ENCODE results near the gene ZNF180. TPM values are rescaled to one million over a fixed set of nuclear protein-coding genes. Genes with fewer than 3 reads are reported as not detected.

ZNF180 gene
- total RNA-seq, 2 experiments from 2014 or later, result 7.6 to 9.4 TPM

GRCh38 chr19:44525721-44526430, 25.6 kb upstream of the ZNF180 start:
- H3K4me3 ChIP-seq (ENCODE audit: low read length), result no peak overlapping the region
- intact Hi-C loops (cut with DNase I, micrococcal nuclease), result no loop called here
- ATAC-seq (ENCODE audit: poor library complexity) (no peak), DNase-seq (no peak)
- ChIA-PET POLR2A (no interaction called here), CTCF (no interaction called here)
- H3K36me3 ChIP-seq (ENCODE audit: insufficient read depth, low read length), result no peaks in the 10 kb centered on the region
- TF ChIP-seq, protein P1, sequence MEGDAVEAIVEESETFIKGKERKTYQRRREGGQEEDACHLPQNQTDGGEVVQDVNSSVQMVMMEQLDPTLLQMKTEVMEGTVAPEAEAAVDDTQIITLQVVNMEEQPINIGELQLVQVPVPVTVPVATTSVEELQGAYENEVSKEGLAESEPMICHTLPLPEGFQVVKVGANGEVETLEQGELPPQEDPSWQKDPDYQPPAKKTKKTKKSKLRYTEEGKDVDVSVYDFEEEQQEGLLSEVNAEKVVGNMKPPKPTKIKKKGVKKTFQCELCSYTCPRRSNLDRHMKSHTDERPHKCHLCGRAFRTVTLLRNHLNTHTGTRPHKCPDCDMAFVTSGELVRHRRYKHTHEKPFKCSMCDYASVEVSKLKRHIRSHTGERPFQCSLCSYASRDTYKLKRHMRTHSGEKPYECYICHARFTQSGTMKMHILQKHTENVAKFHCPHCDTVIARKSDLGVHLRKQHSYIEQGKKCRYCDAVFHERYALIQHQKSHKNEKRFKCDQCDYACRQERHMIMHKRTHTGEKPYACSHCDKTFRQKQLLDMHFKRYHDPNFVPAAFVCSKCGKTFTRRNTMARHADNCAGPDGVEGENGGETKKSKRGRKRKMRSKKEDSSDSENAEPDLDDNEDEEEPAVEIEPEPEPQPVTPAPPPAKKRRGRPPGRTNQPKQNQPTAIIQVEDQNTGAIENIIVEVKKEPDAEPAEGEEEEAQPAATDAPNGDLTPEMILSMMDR (IDR thresholded peaks at IDR 0.05), result no peak
- Mint-ChIP-seq H3K36me3 (ENCODE audit: low read depth) (no peaks in the 10 kb centered on the region), H3K4me3 (no peak overlapping the region), H3K27ac (no peak overlapping the region), H3K9me3 (peaks cover 5% of the 10 kb centered on the region), H3K4me1 (ENCODE audit: low read depth) (no peaks in the 10 kb centered on the region), H3K27me3 (no peaks in the 10 kb centered on the region)
- H3K27ac ChIP-seq (ENCODE audit: low read depth in 1 of 2, low read length in 2 of 2), result no peak overlapping the region
- peaks cover 0 to 61% of the 10 kb centered on the region in 2 experiments for H3K9me3 ChIP-seq (ENCODE audit: control insufficient read depth in 1 of 2, insufficient read depth in 1 of 2, low read length in 2 of 2)
- peaks cover 0 to 12% of the 10 kb centered on the region in 2 experiments for H3K27me3 ChIP-seq (ENCODE audit: control insufficient read depth in 1 of 2, insufficient read depth in 2 of 2, low read length in 2 of 2)
- H3K4me1 ChIP-seq (ENCODE audit: insufficient read depth, low read length), result no peaks in the 10 kb centered on the region

GRCh38 chr19:44521370-44521769, 21.0 kb upstream of the ZNF180 start:
- H3K36me3 Mint-ChIP-seq (ENCODE audit: low read depth), result no peaks in the 10 kb centered on the region
- ChIA-PET CTCF (no interaction called here), POLR2A (no interaction called here)
- H3K27me3 ChIP-seq (ENCODE audit: control insufficient read depth in 1 of 2, insufficient read depth in 2 of 2, low read length in 2 of 2), result peaks cover 0 to 4% of the 10 kb centered on the region in 2 experiments
- no peaks in the 10 kb centered on the region for H3K36me3 ChIP-seq (ENCODE audit: insufficient read depth, low read length)
- no peak for ATAC-seq (ENCODE audit: poor library complexity)
- H3K4me1 ChIP-seq (ENCODE audit: insufficient read depth, low read length), result no peaks in the 10 kb centered on the region
- H3K4me1 Mint-ChIP-seq (ENCODE audit: low read depth), result no peaks in the 10 kb centered on the region
- H3K4me3 Mint-ChIP-seq, result no peak overlapping the region
- DNase-seq, result no peak
- no peak overlapping the region for H3K4me3 ChIP-seq (ENCODE audit: low read length)
- no peaks in the 10 kb centered on the region for H3K27me3 Mint-ChIP-seq
- no peak overlapping the region for H3K27ac ChIP-seq (ENCODE audit: low read depth in 1 of 2, low read length in 2 of 2)
- TF ChIP-seq, protein P1 (IDR thresholded peaks at IDR 0.05), result no peak
- peaks cover 3% of the 10 kb centered on the region for H3K9me3 Mint-ChIP-seq
- peaks cover 2 to 58% of the 10 kb centered on the region in 2 experiments for H3K9me3 ChIP-seq (ENCODE audit: control insufficient read depth in 1 of 2, insufficient read depth in 1 of 2, low read length in 2 of 2)
- H3K27ac Mint-ChIP-seq, result no peak overlapping the region
- intact Hi-C loops (cut with DNase I, micrococcal nuclease), result no loop called here

DNA sequence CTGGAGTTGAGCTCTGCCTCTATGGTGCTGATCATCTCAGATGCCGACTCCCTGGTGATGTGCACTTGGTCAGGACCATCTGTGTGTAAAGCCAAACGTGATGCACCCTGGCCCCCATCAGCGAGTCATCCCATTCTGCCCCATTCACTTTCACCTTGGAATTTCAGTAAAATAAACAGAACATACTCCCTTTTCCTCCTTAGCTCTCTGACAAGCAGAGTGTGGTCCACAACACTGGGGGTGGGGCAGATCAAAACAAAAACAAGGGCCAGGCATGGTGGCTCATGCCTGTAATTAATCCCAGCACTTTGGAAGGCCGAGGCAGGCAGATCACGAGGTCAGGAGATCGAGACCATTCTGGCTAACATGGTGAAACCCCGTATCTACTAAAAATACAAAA, 16.8 kb upstream of the ZNF180 start:
- Mint-ChIP-seq H3K4me1 (ENCODE audit: low read depth) (no peaks in the 10 kb centered on the region), H3K9me3 (peaks cover 2% of the 10 kb centered on the region), H3K27ac (no peak overlapping the region), H3K36me3 (ENCODE audit: low read depth) (no peaks in the 10 kb centered on the region), H3K4me3 (no peak overlapping the region), H3K27me3 (peaks cover 6% of the 10 kb centered on the region)
- Histone ChIP-seq H3K9me3 (ENCODE audit: control insufficient read depth in 1 of 2, insufficient read depth in 1 of 2, low read length in 2 of 2) (peaks cover 10 to 56% of the 10 kb centered on the region in 2 experiments), H3K4me1 (ENCODE audit: insufficient read depth, low read length) (no peaks in the 10 kb centered on the region), H3K36me3 (ENCODE audit: insufficient read depth, low read length) (no peaks in the 10 kb centered on the region), H3K27ac (ENCODE audit: low read depth in 1 of 2, low read length in 2 of 2) (no peak overlapping the region), H3K4me3 (ENCODE audit: low read length) (no peak overlapping the region), H3K27me3 (ENCODE audit: control insufficient read depth in 1 of 2, insufficient read depth in 2 of 2, low read length in 2 of 2) (peaks cover 0 to 8% of the 10 kb centered on the region in 2 experiments)
- no peak for DNase-seq
- no peak for ATAC-seq (ENCODE audit: poor library complexity)
- CTCF ChIA-PET, result no interaction called here
- POLR2A ChIA-PET, result interaction anchor here (0.6 kb wide), 1 partner anchor 388 kb away, joined by 3 read pairs; no protein-coding TSS in a partner anchor
- intact Hi-C loops (cut with DNase I, micrococcal nuclease), result no loop called here
- TF ChIP-seq, protein P1 (IDR thresholded peaks at IDR 0.05), result no peak
